Liver (tissue), 2 donors: Measurements from ENCODE around the gene SLIT1.

Experiments used
- CTCF ChIP-seq: fragments of 150-350 bp; IDR thresholded peaks from 2 replicates; pipeline ENCODE4 v1.5.1; 2017; ENCODE audit warnings: improper control_type of control experiment, low read depth, low read length; ENCODE audit not compliant: missing input control
- TF ChIP-seq, protein P1 (sequence below): IDR thresholded peaks from 2 replicates; pipeline ENCODE4 v1.6.1; 2016; ENCODE audit warnings: antibody characterized with exemption, mild to moderate bottlenecking
- donor health status: healthy.

DNA sequence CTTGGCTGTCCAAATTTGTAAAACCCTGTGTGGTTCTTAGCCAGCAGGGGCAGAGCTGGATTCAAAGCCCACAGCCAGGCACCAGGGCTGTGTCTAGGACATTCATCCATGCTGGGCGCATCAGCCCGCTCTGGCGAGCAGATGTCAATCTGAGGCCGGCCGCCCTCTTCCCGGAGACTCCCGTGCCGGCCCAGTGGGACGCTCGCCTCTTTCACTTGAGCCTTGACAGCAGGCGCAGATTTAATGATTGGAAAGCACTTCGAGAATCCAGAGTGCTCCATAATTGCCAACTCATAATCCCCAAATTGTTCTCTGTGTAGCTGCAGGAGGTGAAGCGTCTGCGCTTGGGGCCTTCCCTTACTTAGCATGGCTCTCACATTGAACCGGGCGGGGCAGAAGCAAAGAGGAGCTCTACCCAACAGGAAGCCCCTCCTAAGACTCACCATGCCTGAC lies 36.7 kb downstream of the SLIT1 start:
- TF ChIP-seq CTCF, result no peak
- TF ChIP-seq, protein P1, sequence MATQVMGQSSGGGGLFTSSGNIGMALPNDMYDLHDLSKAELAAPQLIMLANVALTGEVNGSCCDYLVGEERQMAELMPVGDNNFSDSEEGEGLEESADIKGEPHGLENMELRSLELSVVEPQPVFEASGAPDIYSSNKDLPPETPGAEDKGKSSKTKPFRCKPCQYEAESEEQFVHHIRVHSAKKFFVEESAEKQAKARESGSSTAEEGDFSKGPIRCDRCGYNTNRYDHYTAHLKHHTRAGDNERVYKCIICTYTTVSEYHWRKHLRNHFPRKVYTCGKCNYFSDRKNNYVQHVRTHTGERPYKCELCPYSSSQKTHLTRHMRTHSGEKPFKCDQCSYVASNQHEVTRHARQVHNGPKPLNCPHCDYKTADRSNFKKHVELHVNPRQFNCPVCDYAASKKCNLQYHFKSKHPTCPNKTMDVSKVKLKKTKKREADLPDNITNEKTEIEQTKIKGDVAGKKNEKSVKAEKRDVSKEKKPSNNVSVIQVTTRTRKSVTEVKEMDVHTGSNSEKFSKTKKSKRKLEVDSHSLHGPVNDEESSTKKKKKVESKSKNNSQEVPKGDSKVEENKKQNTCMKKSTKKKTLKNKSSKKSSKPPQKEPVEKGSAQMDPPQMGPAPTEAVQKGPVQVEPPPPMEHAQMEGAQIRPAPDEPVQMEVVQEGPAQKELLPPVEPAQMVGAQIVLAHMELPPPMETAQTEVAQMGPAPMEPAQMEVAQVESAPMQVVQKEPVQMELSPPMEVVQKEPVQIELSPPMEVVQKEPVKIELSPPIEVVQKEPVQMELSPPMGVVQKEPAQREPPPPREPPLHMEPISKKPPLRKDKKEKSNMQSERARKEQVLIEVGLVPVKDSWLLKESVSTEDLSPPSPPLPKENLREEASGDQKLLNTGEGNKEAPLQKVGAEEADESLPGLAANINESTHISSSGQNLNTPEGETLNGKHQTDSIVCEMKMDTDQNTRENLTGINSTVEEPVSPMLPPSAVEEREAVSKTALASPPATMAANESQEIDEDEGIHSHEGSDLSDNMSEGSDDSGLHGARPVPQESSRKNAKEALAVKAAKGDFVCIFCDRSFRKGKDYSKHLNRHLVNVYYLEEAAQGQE, result no peak
